Urinary bladder (tissue), 4 donors: ENCODE results near the gene NETO1. TPM values are rescaled to one million over a fixed set of nuclear protein-coding genes. Genes with fewer than 3 reads are reported as not detected.

Experiments
- DNase-seq: peaks from one replicate; pipeline ENCODE4 v3.0.0-alpha.2; 2015; ENCODE audit errors: extremely low spot score
- H3K27ac ChIP-seq: one replicate; pipeline ENCODE4 v1.5.1; 2013; ENCODE audit warnings: low read depth, mild to moderate bottlenecking, moderate library complexity
- H3K36me3 ChIP-seq: one replicate; pipeline ENCODE4 v1.6.1; 2013; ENCODE audit warnings: mild to moderate bottlenecking, moderate library complexity; ENCODE audit not compliant: insufficient read depth
- H3K4me1 ChIP-seq: one replicate; pipeline ENCODE4 v1.6.1; 2013; ENCODE audit warnings: mild to moderate bottlenecking, moderate library complexity; ENCODE audit not compliant: insufficient read depth
- H3K4me3 ChIP-seq: one replicate; pipeline ENCODE4 v1.5.1; 2013; ENCODE audit warnings: low read depth, low read length
- WGBS: extraction: QIAGEN DNeasy Blood & Tissue Kit; methylation state at CpG from one replicate; pipeline ENCODE4 v1.1.7; 2013; 5-methylcytosine and 5-hydroxymethylcytosine counted together
- polyA plus RNA-seq: library from polyadenylated mRNA; stranded (reverse); fragments of 200-250 nt; gene quantifications from one replicate; pipeline ENCODE4 v1.2.3, GENCODE V29; 2013
- total RNA-seq: library from RNA; depleted of rRNA; stranded (reverse); fragments of >200 nt; gene quantifications from one replicate; pipeline ENCODE4 v1.2.3, GENCODE V29; 2014
- donor health status: healthy with polysubstance abuse.
- donor health status: healthy.

NETO1 gene
- 2.4 TPM for total RNA-seq
- polyA plus RNA-seq: 0.96 TPM

DNA sequence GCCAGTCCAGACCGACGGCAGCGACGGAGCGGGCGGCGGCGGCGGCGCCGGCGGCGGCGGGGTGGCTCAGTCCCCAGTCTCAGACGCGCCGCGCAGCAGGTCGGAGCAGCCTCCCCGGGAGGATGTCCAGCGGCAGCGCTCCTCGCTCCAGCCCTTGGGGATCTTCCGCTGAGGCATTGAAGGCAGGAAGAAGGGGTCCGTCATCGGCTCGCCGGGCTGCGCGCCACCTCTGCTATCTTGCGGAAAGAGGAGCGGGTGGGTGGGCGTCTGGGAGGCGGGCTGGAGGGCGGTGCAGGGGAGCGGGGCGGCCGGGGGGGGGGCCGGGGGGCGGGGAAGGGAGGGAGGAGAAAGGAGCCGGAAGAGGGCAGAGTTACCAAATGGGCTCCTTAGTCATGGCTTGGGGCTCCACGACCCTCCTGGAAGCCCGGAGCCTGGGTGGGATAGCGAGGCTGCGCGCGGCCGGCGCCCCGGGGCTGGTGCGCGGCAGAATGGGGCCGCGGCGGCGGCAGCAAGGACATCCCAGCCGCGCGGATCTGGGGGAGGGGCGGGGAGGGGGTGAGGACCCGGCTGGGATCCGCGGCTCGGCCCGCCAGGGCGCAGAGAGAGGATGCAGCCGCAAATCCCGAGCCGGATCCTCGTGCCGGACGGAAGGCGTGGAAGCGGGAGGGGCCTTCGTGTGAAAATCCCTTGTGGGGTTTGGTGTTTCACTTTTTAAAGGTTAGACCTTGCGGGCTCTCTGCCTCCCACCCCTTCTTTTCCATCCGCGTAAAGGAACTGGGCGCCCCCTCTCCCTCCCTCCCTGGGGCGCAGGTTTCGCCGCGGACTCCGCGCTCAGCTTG, at the start of gene NETO1:
NETO1 (minus strand) TSS at position 242 of the 839 bp plus-strand sequence. CDS start 696 bp downstream, outside the sequence.
- Histone ChIP-seq H3K27ac (no peak within 1 kb of the TSS), H3K36me3 (no peaks in the 10 kb centered on the region), H3K4me1 (no peaks in the 10 kb centered on the region), H3K4me3 (peak within 1 kb of the TSS; percentile 26)
- WGBS: under 1% methylated on average over 78 of the region's 85 CpGs
- no peak for DNase-seq

DNA sequence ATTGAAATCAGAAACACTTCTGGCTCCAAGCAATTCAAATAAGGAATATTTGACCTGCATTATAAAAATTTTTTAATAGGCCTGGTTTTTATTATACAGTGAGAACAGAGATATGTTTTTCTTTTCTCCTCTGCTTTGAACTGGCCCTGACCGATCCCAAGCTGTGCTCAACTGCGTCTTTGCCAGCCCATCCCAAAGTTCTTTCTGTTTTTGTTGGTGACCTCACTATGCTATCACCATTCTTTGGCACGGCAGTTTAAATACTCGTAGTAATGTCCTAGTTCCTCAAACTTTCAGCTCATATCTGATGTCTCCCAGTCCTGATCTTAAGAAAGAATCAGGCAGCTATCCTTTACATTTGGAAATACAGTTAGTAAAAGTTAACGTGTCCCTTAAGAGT, 42.3 kb upstream of the NETO1 start:
- DNase-seq: no peak
- WGBS: 67% methylated on average over 5 of the region's 5 CpGs
- H3K36me3 ChIP-seq: no peaks in the 10 kb centered on the region
- no peak overlapping the region for H3K27ac ChIP-seq
- H3K4me3 ChIP-seq: no peak overlapping the region
- H3K4me1 ChIP-seq: no peaks in the 10 kb centered on the region

DNA sequence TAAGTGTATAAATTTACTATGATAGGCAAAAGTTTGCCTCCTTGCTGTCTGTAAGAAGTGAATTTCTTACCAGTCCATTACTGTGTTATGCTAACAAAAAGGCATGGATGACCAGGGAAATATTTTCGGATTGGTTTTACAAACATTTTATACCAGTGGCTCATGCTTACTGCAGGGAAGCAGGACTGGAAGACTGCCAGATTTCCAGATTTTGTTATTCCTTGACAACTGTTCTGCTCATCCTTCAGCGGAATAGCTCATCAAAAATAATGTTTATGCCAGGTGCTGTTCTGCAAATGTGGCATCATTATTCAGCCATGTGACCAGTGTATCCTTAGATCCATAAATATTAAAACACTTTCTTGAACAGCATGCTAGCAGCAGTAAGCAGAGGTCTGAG, 40.4 kb upstream of the NETO1 start:
- Histone ChIP-seq H3K36me3 (no peaks in the 10 kb centered on the region), H3K4me1 (no peaks in the 10 kb centered on the region), H3K4me3 (no peak overlapping the region), H3K27ac (no peak overlapping the region)
- no peak for DNase-seq
- 16% methylated on average over 2 of the region's 2 CpGs for WGBS

DNA sequence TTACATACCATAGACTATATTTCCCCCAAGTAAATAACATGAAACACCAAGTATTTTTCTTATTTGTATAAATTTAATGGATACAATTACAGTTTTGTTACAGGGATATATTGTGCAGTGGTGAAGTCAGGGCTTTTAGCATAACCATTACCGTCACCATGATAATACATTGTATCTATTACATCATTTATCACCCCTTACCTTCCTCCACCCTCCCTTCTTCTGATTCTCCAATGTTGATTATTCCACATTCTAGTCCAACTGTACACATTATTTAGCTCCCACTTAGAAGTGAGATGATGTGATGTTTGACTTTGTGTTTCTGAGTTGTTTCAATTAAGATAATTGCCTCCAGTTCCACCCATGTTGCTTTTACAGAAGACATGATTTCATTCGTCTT, 35.2 kb upstream of the NETO1 start:
- no peaks in the 10 kb centered on the region for H3K36me3 ChIP-seq
- H3K4me1 ChIP-seq: no peaks in the 10 kb centered on the region
- 80% methylated on average over 2 of the region's 2 CpGs for WGBS
- no peak for DNase-seq
- H3K4me3 ChIP-seq: no peak overlapping the region
- H3K27ac ChIP-seq: no peak overlapping the region

- Histone ChIP-seq H3K4me3 (no peak overlapping the region), H3K27ac (no peak overlapping the region), H3K36me3 (no peaks in the 10 kb centered on the region), H3K4me1 (no peaks in the 10 kb centered on the region)
- no peak for DNase-seq
- WGBS: 32% methylated on average over 4 of the region's 4 CpGs
Observed at GRCh38 chr18:72899338-72899737, 31.6 kb upstream of the NETO1 start.

DNA sequence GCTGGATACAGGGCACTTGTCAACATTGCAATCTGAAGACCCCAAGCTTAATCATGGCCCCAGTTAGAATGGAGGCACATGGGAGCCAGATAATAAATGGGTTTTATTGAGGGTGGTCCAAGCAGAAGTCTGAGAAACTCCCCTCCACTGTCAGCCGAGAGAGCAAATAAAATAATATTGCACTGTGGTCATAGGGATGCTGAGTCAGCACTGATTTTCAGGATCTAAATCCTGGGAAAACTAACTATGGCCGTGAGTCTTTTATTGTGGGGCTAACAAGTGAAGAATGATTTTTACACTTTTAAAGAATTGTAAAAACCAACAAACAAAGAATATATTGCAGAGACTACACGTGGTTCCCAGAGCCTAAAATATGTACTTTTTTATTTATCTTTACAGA, 31.1 kb upstream of the NETO1 start:
- 43% methylated on average over 3 of the region's 3 CpGs for WGBS
- no peak for DNase-seq
- no peaks in the 10 kb centered on the region for H3K4me1 ChIP-seq
- no peak overlapping the region for H3K27ac ChIP-seq
- no peaks in the 10 kb centered on the region for H3K36me3 ChIP-seq
- H3K4me3 ChIP-seq: no peak overlapping the region

DNA sequence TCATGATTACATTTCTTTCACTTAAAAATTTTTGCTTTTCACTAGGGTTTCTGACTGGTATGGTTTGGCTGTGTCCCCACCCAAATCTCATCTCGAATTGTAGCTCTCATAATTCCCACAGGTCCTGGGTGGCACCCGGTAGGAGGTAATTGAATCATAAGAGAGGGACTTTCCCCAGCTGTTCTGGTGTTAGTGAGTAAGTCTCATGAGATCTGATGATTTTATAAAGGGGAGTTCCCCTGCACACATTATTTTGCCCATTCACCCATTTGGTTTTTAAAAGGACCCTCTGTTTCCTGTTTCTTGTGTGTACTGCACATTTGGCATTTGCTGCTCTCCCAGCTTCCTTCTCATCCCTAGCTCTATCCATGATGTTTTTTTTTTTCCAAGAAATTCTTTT, 27.8 kb upstream of the NETO1 start:
- 58% methylated on average over 2 of the region's 2 CpGs for WGBS
- Histone ChIP-seq H3K4me3 (no peak overlapping the region), H3K4me1 (no peaks in the 10 kb centered on the region), H3K27ac (no peak overlapping the region), H3K36me3 (no peaks in the 10 kb centered on the region)
- no peak for DNase-seq

- no peak for DNase-seq
- no peak overlapping the region for H3K27ac ChIP-seq
- WGBS: 57% methylated on average over 3 of the region's 3 CpGs
- no peaks in the 10 kb centered on the region for H3K36me3 ChIP-seq
- H3K4me3 ChIP-seq: no peak overlapping the region
- no peaks in the 10 kb centered on the region for H3K4me1 ChIP-seq
Observed at GRCh38 chr18:72878561-72878960, 10.8 kb upstream of the NETO1 start.

- Histone ChIP-seq H3K36me3 (no peaks in the 10 kb centered on the region), H3K4me3 (no peak overlapping the region), H3K27ac (no peak overlapping the region), H3K4me1 (no peaks in the 10 kb centered on the region)
- WGBS: 69% methylated on average over 2 of the region's 2 CpGs
- no peak for DNase-seq
Observed at GRCh38 chr18:72878143-72878542, 10.4 kb upstream of the NETO1 start.

DNA sequence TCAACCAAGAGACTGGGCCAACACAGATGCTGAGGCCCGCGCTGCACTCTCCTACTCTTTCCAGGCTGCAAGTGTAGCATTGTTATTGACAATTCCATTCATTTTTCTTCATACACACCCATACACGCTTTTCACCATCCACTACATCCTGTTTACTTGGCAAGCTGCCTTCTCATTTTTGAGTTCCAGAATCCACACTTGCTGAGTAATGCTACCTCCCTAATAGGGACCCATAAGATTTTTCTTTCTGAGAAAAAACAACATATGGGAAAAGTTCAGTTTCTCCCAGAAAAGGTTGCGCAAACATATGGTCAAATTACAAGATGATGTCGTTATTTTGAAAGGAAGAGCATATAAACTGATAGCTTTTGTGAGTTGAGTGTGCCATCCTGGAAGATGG, 3.3 kb upstream of the NETO1 start:
- Histone ChIP-seq H3K4me3 (no peak overlapping the region), H3K36me3 (no peaks in the 10 kb centered on the region), H3K27ac (no peak overlapping the region), H3K4me1 (no peaks in the 10 kb centered on the region)
- 64% methylated on average over 5 of the region's 5 CpGs for WGBS
- DNase-seq: no peak

DNA sequence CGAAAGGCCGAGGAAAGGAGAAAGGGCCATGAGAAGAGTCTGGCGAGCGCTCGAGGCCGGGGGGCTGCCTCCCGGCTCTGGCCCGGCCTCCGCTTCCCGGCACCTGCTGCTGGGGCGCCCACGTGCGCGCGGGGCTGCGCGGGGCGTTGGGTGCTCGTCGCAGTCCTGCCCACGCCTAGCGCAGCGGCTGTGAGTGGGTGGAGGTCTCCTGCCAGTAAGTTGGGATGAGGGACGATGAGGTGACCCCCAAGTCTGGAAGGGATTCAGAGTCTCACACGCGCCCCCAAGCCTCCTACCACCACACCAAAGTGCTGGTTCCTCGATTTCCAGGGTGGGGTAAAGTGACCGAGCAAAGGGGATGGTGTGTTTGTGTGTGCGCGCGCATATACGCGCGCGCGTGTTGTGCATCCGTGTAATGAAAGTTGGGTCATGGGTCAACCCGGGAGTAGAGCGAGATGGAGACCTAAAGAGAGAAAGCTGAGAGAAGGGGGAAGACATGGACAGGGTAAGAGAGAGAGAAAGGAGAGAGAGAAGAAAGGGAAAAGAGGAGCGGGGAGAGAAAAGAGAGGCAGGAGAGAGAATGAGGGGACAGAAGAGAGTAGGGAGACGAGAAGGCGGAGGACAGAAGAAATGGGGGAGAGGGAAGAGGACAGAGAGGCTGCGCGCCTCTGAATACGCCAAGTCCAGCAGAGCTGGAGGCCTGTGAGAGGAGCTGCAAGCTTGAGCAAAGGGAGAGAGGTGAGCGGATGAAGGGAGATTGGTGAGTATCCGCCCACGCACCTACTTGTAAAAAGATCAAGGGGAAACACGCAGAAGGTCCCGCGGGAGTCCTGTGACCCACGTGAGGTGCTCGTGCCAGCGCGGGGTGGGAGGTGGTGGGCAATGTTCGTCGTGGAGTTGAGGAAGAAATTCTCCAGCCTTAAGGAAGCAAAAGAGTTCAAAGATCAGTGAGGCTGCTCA, 1.7 kb upstream of the NETO1 start:
- no peaks in the 10 kb centered on the region for H3K36me3 ChIP-seq
- no peak overlapping the region for H3K4me3 ChIP-seq
- no peak overlapping the region for H3K27ac ChIP-seq
- H3K4me1 ChIP-seq: no peaks in the 10 kb centered on the region
- no peak for DNase-seq
- WGBS: 6% methylated on average over 57 of the region's 57 CpGs

- no peaks in the 10 kb centered on the region for H3K4me1 ChIP-seq
- DNase-seq: no peak
- H3K36me3 ChIP-seq: no peaks in the 10 kb centered on the region
- no peak overlapping the region for H3K27ac ChIP-seq
- peak overlapping the region; percentile 26 for H3K4me3 ChIP-seq
- WGBS: under 1% methylated on average over 62 of the region's 62 CpGs
Observed at GRCh38 chr18:72868585-72869225, 918 bp upstream of the NETO1 start.

DNA sequence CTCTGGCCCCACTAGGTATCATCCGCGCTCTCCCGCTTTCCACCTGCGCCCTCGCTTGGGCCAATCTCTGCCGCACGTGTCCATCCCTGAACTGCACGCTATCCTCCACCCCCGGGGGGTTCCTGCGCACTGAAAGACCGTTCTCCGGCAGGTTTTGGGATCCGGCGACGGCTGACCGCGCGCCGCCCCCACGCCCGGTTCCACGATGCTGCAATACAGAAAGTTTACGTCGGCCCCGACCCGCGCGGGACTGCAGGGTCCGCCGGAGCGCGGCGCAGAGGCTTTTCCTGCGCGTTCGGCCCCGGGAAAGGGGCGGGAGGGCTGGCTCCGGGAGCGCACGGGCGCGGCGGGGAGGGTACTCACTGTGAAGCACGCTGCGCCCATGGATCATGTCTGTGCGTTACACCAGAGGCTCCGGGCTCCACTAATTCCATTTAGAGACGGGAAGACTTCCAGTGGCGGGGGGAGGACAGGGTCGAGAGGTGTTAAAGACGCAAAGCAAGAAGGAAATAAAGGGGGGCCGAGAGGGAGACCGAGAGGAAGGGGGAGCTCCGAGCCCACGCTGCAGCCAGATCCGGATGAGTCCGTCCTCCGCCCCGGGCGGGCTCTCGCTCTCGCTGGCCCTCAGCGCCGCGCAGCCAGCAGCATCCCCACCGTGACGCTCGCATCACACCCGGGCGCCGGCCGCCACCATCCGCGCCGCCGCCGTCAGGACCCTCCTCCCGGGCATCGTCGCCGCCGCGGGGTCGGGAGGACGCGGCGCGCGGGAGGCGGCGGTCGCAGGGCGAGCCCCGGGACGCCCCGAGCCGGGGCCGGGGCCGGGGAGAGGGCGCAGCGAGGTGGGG, 664 bp downstream of the NETO1 start:
- Histone ChIP-seq H3K27ac (no peak overlapping the region), H3K4me1 (no peaks in the 10 kb centered on the region), H3K4me3 (peak overlapping the region; percentile 26), H3K36me3 (no peaks in the 10 kb centered on the region)
- DNase-seq: no peak
- WGBS: 1% methylated on average over 102 of the region's 102 CpGs
